Ectodermal cell (in vitro differentiated cells): ENCODE data around the gene C19orf53. TPM values are rescaled to one million over a fixed set of nuclear protein-coding genes. Genes with fewer than 3 reads are reported as not detected.

Source experiments
- H3K27ac ChIP-seq: 2 replicates; pipeline ENCODE4 v1.7.0; 2013; ENCODE audit warnings: mild to moderate bottlenecking, low read depth, low read length; ENCODE audit not compliant: insufficient read depth, poor library complexity, severe bottlenecking
- H3K27me3 ChIP-seq: 2 replicates; pipeline ENCODE4 v1.7.0; 2013; ENCODE audit warnings: mild to moderate bottlenecking, low read length; ENCODE audit not compliant: insufficient read depth, control insufficient read depth, poor library complexity, severe bottlenecking
- H3K36me3 ChIP-seq: one replicate; pipeline ENCODE4 v1.7.0; 2013; ENCODE audit warnings: low read length; ENCODE audit not compliant: control insufficient read depth, insufficient read depth
- H3K4me1 ChIP-seq: one replicate; pipeline ENCODE4 v1.7.0; 2013; ENCODE audit warnings: low read length; ENCODE audit not compliant: control insufficient read depth, insufficient read depth
- H3K4me3 ChIP-seq: 2 replicates; pipeline ENCODE4 v1.7.0; 2013; ENCODE audit warnings: low read depth, low read length, control low read depth; ENCODE audit not compliant: insufficient read depth
- H3K9me3 ChIP-seq: 2 replicates; pipeline ENCODE4 v1.7.0; 2013; ENCODE audit warnings: mild to moderate bottlenecking, low read length, moderate library complexity; ENCODE audit not compliant: control insufficient read depth
- WGBS, 2 experiments: methylation state at CpG; one replicate each; pipeline ENCODE4 v1.1.7; 2013; ENCODE audit warnings: missing lambda C conversion rate in 2 of 2; 5-methylcytosine and 5-hydroxymethylcytosine counted together
- polyA plus RNA-seq, 4 experiments: library from polyadenylated mRNA; stranded (reverse); fragments of 50-300 nt; gene quantifications; one replicate each; pipeline ENCODE4 v1.2.3, GENCODE V29; 2013

C19orf53 gene
- polyA plus RNA-seq (2013, experiment 1 of 4): 151 TPM
- polyA plus RNA-seq (2013, experiment 2 of 4): 130 TPM
- 131 TPM for polyA plus RNA-seq (2013, experiment 3 of 4)
- polyA plus RNA-seq (2013, experiment 4 of 4): 139 TPM

- Histone ChIP-seq H3K27me3 (no peaks in the 10 kb centered on the region), H3K4me1 (peaks cover 6% of the 10 kb centered on the region), H3K9me3 (no peaks in the 10 kb centered on the region), H3K4me3 (peak within 1 kb of the TSS; percentile 75), H3K36me3 (peaks cover 19% of the 10 kb centered on the region), H3K27ac (peak within 1 kb of the TSS; percentile 74)
- 1% methylated on average over 60 to 61 of the region's 61 CpGs for WGBS, 2 experiments
Observed at GRCh38 chr19:13774217-13775191, at the start of gene C19orf53. Gene C19orf53, plus strand, starts transcription at chr19:13774456. Its CDS starts 22 bp downstream, at chr19:13774478.

- no peaks in the 10 kb centered on the region for H3K4me1 ChIP-seq
- no peaks in the 10 kb centered on the region for H3K9me3 ChIP-seq
- 93% methylated on average over 5 of the region's 5 CpGs for WGBS, 2 experiments
- H3K27me3 ChIP-seq: no peaks in the 10 kb centered on the region
- H3K36me3 ChIP-seq: no peaks in the 10 kb centered on the region
- H3K4me3 ChIP-seq: no peak overlapping the region
- no peak overlapping the region for H3K27ac ChIP-seq
Observed at GRCh38 chr19:13726323-13726722, 47.9 kb upstream of the C19orf53 start.

GRCh38 chr19:13727798-13728197, 46.5 kb upstream of the C19orf53 start:
- no peaks in the 10 kb centered on the region for H3K4me1 ChIP-seq
- no peak overlapping the region for H3K4me3 ChIP-seq
- H3K27me3 ChIP-seq: no peaks in the 10 kb centered on the region
- no peaks in the 10 kb centered on the region for H3K36me3 ChIP-seq
- 87 to 88% methylated on average over 8 of the region's 8 CpGs for WGBS, 2 experiments
- H3K9me3 ChIP-seq: no peaks in the 10 kb centered on the region
- no peak overlapping the region for H3K27ac ChIP-seq

GRCh38 chr19:13729859-13730258, 44.4 kb upstream of the C19orf53 start:
- Histone ChIP-seq H3K36me3 (no peaks in the 10 kb centered on the region), H3K27ac (no peak overlapping the region), H3K4me3 (no peak overlapping the region), H3K27me3 (no peaks in the 10 kb centered on the region), H3K4me1 (no peaks in the 10 kb centered on the region), H3K9me3 (no peaks in the 10 kb centered on the region)
- 94 to 95% methylated on average over 2 of the region's 2 CpGs for WGBS, 2 experiments

- WGBS, 2 experiments: 6 to 7% methylated on average over 39 of the region's 39 CpGs
Observed at GRCh38 chr19:13731147-13731964, 42.9 kb upstream of the C19orf53 start.

GRCh38 chr19:13732337-13732736, 41.9 kb upstream of the C19orf53 start:
- H3K27ac ChIP-seq: no peak overlapping the region
- 93 to 97% methylated on average over 8 of the region's 8 CpGs for WGBS, 2 experiments
- H3K4me3 ChIP-seq: peak overlapping the region; percentile 60
- H3K4me1 ChIP-seq: no peaks in the 10 kb centered on the region
- H3K36me3 ChIP-seq: no peaks in the 10 kb centered on the region
- no peaks in the 10 kb centered on the region for H3K9me3 ChIP-seq
- no peaks in the 10 kb centered on the region for H3K27me3 ChIP-seq

More at GRCh38 chr19:13731147-13731964, 42.9 kb upstream of the C19orf53 start:
- H3K27ac ChIP-seq: peak overlapping the region; percentile 91
- H3K9me3 ChIP-seq: no peaks in the 10 kb centered on the region
- H3K4me3 ChIP-seq: peak overlapping the region; percentile 60
- no peaks in the 10 kb centered on the region for H3K27me3 ChIP-seq
- H3K36me3 ChIP-seq: no peaks in the 10 kb centered on the region
- H3K4me1 ChIP-seq: no peaks in the 10 kb centered on the region

- WGBS, 2 experiments: 90 to 94% methylated on average over 2 of the region's 2 CpGs
- Histone ChIP-seq H3K9me3 (no peaks in the 10 kb centered on the region), H3K36me3 (no peaks in the 10 kb centered on the region), H3K27ac (no peak overlapping the region), H3K27me3 (no peaks in the 10 kb centered on the region), H3K4me1 (no peaks in the 10 kb centered on the region), H3K4me3 (no peak overlapping the region)
Observed at GRCh38 chr19:13734751-13735150, 39.5 kb upstream of the C19orf53 start.

- Histone ChIP-seq H3K9me3 (no peaks in the 10 kb centered on the region), H3K36me3 (no peaks in the 10 kb centered on the region), H3K4me3 (no peak overlapping the region), H3K27me3 (no peaks in the 10 kb centered on the region), H3K4me1 (no peaks in the 10 kb centered on the region), H3K27ac (no peak overlapping the region)
- 25 to 50% methylated on average over 1 of the region's 1 CpG for WGBS, 2 experiments
Observed at GRCh38 chr19:13738073-13738472, 36.2 kb upstream of the C19orf53 start.

GRCh38 chr19:13741893-13742292, 32.4 kb upstream of the C19orf53 start:
- Histone ChIP-seq H3K9me3 (no peaks in the 10 kb centered on the region), H3K4me3 (no peak overlapping the region), H3K27ac (no peak overlapping the region), H3K4me1 (no peaks in the 10 kb centered on the region), H3K27me3 (no peaks in the 10 kb centered on the region), H3K36me3 (no peaks in the 10 kb centered on the region)
- WGBS, 2 experiments: 90 to 92% methylated on average over 2 of the region's 2 CpGs

- H3K27ac ChIP-seq: no peak overlapping the region
- H3K4me1 ChIP-seq: no peaks in the 10 kb centered on the region
- WGBS, 2 experiments: 50 to 76% methylated on average over 1 of the region's 1 CpG
- no peaks in the 10 kb centered on the region for H3K9me3 ChIP-seq
- no peaks in the 10 kb centered on the region for H3K27me3 ChIP-seq
- no peaks in the 10 kb centered on the region for H3K36me3 ChIP-seq
- no peak overlapping the region for H3K4me3 ChIP-seq
Observed at GRCh38 chr19:13742756-13743155, 31.5 kb upstream of the C19orf53 start.
